ENCODE data around the gene PSMD6.

The PSMD6 gene

DNA sequence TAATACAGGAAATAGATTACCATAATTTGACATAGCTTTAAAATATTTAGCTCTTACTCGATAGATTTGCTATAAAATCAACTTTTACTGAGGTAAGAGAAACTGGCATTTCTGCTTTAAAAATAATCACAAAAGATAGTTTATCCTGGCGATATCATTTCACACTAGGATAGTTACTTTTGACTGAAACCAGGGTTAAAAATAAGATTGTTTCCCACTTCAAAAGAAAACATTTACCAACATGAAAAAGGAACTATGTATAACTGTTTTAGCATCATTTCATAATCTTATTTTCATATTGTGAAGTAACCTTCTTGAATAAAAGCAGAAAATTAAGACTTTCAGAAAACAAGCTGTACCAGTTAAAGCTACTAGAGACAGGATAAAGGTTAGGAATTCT lies 15.3 kb downstream of the PSMD6 start:
- no peak for DNase-seq

DNA sequence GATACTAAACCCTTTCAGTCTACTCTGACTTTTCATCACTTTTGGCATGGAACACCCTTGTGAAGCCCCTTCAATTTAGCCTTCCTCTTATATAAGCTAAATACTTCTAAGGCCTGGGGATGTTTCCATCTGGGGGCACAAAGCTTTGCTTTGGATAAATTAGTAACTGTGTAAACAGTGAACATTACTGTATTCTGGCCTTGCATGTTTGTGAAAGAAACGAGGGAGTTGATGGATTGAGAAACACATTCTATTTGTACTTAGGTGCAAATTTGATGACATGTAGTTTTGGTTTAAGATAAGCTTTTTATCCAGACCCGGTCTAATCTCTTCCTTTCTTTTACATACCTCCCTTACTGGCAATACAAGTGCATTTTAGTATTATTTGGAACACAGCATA lies 19.7 kb downstream of the PSMD6 start:
- no peak for DNase-seq

DNA sequence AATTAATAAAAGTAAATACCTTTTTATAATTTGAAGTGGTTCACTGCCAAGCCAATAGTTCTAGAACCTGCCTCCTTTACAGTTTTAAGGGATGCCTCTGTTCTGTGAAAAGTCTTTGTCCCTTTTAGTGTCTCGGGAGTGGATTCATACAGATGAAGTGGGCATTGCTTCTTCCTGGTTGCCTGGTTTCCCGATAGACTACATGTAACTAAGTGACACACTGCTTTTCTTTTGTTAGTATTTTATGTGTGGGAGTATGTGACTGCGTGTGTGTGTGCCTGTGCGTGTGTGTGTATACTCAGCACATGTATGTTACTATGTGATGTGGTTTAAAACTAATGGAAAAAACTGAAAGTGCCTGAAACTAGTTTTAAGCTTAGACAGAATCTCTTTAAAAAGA lies 21.1 kb downstream of the PSMD6 start:
- no peak for DNase-seq

DNA sequence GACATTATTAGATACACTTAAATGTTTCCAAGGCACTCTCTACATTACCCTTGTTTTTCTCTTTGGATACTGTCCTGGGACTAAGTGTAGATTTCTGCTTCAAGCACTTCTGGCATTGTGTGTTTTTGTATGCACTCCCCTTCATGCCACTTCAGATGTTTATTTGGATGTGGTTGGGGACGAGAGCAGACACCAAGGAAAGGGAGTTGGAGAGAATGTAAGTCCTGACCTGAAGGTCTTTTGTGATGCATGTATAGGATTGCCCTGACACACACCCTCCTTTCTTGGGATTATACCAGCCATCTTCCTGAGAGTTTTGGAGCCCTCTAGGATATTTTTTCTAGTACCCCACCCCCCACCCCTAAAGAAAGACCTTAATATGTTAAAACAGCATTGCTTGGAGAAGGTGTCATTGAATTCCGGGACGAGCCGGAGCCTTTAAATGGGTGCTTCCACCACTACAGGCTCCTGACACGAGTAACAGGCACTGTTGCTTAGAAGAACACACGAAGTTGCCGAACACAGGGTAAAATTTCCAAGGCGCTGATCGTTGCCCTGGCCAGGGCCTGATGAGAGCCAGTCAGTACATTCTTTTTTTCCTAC lies 22.7 kb downstream of the PSMD6 start:
- DNase-seq: no peak

DNA sequence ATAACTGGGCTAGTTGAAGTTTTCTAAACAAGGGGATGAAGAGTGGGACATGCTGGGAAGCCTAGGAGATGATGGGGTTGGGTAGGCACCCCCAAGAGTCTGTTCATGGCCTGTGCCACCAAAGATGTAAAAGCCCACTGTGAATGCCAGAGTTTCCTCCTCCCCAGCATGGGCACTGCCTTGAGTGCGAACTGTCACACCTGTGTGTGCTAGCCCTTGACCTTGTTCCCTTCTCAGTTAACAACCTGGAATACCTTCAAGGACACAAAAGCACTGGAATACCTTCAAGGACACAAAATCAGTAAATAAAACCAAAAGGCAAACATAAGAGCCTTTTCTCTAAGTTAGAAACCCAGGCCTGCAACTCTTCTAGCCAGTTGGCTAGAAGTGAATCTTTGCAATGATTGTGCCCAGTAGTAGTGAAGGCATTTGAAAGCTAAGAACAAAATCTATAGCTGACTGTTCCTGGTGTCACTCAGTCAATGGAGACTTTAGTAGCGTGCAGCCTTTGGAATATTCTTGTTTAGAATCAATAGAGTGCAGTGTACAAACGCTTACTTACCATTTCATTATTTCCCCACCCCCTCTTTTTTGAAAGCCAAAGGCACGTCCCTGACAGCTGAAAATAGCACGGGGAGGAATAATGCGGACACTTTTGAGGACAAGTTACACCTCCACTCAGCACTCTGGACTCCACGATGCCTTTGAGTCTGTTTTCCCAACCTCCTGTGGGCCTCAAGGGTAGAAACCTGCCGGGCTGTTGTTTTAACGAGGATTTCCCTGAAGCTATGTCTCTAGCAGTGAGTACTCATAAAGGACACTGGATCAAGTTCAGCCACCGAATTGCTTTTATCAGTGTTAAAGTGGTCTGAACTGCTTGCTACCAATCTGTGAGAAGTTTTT lies 24.2 kb downstream of the PSMD6 start:
- DNase-seq: no peak

DNA sequence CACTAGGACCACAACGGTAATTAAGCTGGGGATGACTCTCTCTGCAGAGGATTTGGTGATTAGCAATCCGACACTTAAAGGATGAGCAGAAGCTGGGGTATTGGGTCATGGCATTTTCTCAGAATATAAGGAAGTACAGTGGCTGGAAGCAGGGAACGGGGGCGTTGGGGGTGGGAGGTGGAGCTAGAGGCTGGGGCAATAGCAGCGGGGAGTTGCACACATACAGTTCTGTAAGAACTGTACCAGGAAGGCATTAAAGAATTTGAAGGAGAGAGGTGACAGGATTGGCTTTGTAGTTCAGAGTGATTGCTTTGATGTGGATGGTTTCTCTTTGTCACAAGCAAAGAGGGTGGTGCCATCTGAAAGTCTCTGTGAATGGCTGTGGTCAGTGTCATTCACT lies 28.2 kb downstream of the PSMD6 start:
- no peak for DNase-seq

DNA sequence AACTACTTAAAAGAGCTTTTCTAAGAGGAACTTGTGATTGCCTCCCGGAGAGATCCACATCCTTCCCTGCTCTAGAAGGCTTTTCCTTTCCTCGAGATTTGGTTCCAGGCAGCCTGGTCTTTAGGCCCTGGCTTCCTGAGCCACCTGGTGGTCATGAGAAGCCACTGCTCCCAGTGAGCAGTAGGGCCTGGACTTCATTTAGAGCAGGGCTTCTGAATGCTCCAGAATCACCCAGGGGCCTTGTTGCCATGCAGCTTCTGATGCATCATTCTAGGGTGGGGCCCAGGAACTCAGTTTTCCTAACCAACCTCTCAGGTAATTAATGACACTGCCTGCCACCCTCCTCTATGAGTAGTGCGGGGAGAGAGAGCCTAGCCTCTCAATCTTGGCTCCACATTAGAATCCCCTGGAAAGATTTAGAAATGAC lies 29.6 kb downstream of the PSMD6 start:
- peak; percentile 90 for DNase-seq

DNA sequence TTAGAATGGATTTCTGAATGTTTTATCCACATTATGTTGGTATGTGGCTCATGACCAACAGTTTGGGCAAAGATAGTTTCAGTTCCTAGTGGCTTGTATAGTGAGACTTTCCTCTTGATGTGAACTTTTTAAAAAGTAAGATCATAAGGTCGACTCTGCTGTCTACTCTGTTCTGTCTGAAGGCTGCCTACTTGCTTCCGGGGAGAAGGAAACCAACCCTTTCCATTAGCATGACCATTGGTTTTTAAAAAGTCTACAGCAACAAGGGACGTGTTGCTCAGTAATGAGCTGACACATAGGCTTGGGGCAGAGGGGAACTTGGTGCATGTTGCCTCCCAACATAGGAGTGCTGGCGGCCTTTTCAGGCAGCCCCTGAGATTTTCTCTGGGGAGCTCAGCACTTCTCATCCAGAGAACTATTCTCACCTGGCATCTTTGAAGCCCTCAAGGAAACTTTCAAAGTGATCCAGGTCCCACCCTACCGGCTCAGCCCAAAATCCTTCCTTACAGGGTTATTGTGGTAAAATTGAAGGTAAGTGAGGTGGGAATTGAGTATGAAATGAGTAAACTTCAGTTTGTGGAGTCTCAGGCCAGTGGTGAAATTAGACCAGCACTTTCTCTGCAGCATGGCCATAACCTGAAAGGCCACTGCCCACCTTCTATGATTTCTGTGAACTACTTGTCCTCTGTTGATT lies 30.6 kb downstream of the PSMD6 start:
- DNase-seq: no peak

DNA sequence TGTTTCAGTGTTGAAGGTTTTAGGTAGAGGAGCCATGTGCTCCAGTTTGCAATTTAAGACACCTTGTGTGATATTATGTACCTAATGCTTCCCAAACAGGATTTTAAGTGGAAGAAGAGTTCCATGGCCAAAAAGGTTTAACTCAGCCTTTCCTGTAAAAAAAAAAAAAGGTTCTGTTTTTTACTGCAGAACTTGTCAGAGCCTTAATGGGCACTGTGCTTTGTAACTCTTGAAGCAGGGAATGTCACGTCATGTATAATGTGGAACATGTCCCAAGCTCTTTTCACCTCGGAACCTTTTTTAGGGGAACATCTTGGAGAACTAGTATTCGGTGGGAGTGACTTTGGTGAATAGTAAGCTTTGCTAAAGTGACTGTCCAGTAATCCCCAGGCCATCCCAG lies 31.6 kb downstream of the PSMD6 start:
- DNase-seq: no peak

DNA sequence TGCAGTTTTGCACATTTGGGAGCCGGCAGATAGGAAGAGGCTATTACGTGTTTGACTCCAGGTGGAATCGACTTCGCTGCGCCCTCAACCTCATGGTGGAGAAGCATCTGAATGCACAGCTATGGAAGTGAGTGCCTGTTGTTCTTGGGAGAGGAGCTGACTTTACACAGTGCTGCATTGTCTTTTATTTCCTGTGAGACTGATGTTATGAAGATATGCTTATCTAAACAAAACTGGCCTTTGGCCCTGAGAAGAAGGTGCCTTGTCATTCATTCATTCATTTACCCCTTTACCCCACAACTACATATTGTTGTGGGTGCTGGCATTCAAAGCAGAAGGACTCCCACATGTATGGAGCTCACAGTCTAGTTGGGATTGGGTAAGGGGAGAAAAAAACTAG lies 32.6 kb downstream of the PSMD6 start:
- DNase-seq: no peak

DNA sequence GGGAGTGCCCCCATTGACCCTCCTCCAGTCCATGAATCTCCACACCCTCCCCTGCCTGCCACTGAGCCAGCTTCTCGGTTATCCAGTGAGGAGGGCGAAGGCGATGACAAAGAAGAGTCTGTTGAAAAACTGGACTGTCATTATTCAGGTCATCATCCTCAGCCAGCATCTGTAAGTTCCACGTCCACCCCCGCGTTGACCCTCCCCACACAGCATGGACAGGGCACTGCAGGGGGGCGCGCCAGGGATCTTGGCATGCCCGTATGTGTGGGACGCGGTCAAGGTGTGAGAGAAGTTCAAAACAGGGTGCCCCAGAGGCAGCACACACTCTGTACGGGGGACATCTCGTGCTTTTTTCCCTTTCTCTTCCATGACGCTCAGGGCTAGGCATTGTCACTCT lies 33.1 kb downstream of the PSMD6 start:
- no peak for DNase-seq

DNA sequence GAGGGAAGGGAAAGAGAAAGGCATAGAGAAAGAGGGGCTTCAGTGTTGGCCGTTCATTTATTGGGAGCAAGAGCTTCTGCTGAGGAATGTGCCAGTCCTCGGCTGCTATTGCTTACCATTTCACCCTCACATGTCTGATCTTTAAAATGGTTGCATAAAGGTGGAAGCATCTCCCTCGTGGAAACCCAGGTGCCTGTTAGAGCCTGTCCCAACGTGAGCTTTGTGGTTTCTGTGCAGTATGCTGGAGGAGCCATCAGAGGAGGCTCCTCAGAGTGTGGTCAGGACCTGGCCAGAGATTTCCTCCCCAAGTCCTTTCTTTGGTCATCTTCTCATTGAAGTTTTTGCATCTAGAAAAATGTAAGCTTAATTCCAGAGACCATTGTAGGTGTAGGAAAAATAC lies 34.4 kb downstream of the PSMD6 start:
- no peak for DNase-seq

DNA sequence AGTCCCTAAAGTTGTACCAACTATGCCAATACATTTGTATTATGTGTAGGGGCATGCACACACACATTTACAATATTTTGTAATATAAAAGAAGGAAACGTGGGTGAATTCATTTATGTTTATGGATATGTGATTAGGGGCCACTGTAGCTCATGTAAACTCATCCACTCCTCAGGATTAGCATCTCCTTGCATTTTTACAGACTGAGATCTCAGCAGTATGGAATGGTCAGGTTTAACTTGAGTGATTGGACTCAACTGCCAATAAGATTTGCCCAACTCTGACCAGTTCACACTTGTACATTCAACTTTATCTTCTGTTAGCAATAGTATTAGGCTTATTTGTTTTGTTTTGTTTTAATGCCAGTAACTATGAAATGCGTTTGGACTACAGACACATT lies 36.5 kb downstream of the PSMD6 start:
- no peak for DNase-seq

DNA sequence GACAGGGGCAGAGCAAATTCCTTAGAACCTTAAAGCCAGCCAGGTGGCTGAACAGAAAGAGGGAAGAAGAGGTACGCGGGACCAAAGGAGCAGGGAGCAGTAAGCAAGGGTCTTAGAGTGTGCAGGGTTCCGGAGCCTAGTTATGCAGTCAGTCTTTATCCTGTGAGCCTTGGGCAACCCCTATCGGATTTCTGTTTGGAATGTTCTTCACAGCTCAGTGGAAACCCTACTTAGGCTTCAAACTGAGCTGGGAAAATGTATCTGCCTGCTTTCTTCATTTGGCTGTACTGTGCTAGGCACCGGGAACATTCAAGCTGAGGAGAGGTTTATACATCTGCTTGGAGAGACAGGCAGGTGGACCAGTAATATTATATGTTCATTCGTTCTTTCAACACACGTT lies 37.1 kb downstream of the PSMD6 start:
- DNase-seq: no peak

DNA sequence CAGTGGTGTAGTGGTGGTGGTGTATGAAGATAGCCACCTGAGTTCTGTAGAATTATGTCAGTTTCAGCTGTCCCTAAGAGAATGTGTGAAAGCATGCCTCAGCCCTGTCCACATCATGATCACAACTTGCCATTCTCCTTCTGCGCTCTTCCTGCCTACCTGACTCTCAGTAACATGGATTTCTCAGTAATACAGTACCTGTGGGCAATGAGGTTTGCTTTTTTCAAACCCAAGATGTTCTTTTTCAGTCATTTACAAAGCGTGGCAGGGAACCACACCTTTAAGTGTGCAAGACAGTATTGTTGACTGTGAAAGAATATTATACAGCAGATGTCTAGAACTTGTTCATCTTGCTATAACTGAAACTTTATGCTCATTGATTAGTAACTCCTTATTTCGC lies 38.9 kb downstream of the PSMD6 start:
- no peak for DNase-seq

DNA sequence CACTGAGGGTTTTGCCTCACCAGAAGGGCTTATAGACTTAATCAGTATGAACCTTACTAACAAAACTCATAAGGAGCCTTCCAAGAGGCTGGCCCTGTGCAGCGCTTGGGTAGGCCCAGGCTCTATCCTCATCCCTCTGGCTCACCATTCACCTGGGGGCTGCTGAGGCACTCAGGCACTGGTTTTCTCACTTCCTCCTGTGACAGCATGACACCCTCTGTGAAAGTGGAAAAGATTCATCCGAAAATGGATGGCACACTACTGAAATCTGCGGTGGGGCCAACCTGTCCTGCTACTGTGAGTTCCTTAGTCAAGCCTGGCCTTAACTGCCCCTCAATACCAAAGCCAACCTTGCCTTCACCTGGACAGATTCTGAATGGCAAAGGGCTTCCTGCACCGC lies 41.3 kb downstream of the PSMD6 start:
- DNase-seq: no peak

DNA sequence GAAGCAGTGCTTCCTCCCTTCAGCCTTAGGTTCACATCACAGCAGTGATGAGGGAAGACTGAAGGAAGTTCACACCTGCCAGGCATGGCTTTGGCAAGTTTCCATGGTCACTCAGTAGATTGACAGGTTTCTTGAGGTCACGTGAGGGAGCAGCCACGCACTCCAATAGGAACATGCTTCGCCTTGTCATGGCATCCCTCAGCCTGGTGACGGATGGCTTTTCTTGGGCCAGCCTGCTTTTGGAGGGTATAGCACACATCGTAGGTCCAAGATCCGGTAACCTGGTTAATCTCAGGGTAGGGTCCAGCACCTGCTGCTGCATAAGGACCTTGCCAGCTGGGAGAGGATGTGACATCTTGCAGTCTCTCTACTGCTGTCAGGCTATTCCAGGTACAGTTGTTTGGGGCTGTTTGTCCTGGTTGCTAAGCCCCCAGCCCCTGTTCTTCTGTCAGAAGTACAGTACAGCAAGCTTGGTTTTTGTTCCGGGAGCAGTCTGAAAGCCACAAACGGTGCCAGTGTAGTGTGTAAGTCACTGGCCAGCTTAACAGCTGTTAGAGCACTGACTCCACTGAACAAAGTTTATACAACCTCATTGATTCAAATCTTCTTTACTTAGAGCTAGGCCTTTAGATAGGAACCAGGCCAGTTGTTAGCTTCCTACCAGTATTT lies 42.3 kb downstream of the PSMD6 start:
- no peak for DNase-seq

DNA sequence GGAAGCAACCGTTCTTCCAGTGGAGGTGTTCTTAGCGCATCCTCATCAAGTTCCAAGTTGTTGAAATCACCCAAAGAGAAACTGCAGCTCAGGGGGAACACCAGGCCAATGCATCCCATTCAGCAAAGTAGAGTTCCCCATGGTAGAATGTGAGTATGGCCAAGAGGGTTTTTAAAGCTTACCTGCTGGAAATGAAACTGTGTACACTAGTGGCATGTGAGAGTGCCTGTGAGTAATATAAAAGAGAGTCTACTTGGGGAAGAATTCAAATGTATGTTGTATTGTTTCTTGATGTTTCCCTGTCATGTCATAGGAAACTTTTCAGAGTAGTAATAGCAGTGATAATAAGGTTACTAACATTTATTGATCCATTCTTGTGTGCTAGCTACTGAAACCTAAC lies 43.3 kb downstream of the PSMD6 start:
- DNase-seq: no peak

DNA sequence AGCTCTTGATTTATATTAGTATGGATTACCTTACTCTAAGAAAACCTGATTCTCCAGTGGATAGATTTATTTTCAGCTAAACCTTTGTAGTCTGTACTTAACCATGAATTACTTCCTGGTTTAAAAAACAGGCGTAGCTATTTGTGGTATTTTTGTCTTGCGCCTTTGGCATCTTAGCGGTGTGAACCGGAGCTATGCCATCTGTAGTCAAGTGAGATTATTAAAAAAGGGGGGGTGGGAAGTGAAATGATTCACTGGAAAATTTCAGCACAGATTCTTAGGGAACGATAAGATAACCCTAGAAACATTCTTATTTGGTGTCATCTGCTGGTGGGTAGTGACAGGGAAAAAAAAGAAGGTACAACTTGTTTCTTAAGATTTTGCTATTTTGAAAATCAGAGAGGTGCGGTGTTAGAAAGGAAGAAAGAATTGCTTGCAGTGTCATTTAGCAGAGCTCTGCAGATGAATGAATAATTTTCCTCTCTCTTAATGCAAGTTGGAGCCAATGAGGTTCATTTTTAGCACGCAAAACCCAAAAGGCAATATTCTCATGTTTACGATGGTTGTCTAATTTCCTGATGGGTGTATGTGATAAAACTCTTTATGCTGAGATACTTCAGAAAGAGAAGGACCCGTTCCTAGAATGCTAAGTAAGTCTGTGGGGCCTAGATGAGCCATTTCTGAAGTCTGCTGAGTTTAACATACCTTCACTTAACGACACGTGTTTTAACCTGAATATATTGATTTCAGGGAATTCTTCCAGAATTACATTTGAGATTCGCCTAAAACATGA lies 44.0 kb downstream of the PSMD6 start:
- DNase-seq: no peak

DNA sequence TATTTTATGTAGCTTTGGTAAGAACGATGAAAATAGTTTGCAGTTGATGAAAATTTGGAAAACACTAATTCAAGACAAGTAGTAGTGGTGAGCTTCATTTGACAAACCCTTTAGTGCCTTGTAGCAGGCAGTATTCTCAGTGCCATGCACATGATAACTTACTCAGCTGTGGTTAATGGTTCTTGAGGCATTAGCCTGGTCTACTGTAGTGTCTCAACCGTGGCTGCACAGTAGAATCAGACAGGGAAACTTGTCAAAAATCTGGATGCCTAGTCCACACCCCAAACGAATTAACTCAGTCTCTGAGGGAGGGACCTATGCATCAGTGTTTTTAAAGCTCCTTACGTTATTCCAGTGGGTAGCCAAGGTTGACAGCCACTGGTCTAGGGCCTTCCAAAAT lies 45.4 kb downstream of the PSMD6 start:
- no peak for DNase-seq

DNA sequence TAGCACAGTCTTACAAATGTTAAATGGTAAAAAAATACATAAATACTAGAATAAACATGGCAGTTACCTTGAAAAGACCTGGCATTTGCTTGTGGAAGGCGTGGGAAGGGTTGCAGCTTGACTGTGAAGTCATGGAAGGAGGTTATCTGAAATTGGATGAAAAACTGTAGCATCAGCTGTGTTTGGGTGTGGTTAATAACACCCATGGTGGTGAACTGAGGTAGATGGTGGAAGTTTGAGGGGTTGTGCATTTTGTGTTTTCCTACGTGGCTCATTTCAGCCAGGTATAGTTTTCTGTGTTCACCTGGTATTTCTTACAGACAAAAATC lies 46.5 kb downstream of the PSMD6 start:
- DNase-seq: no peak

DNA sequence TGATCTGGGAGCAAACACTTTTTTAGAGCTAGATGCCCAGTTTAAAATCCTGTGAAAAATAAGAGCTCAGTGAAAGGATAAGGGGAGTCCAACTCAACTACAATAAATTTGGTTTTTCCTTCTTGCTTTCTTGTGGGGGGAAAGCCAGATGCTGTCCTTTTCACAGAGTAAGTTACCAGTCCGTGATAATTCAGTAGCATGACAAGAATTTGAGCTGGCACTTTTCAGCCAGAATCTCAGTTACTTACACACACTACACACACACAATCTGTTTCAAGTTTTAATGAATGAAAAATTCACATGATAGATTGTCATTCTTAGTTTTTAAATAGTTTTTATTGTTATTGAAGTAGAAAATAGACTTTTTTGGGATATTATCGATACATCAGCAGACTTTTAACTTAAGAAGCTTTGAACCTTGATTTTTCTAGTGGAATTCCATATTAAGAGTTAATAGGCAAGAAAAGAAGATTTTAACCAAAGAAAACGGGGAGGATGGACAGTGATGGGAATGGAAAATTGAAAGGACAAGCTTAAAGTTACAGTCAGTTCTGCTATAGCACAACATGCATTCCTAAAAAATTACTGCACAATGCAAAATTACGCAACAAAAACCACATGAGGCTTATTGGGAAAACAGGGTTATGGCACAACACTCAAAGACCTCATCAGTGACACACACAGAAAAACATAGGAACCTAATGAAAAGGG lies 47.0 kb downstream of the PSMD6 start:
- DNase-seq: peak; percentile 57
